ENCODE measurements around the gene MACO1. TPM values are rescaled to one million over a fixed set of nuclear protein-coding genes. Genes with fewer than 3 reads are reported as not detected.

The MACO1 gene
- total and polyA plus RNA-seq, 2 of the 13 experiments (the other 11 are each of a cell fraction or from before 2014, with no cell fraction given) = 9.7 to 17.0 TPM

GRCh38 chr1:25435397-25436108, 4.9 kb downstream of the MACO1 start:
- Histone ChIP-seq H3K27me3 (ENCODE audit: control insufficient read depth in 1 of 2, insufficient read depth in 2 of 2, low read length in 2 of 2) (no peaks in the 10 kb centered on the region; a peak in 1 of 5 replicates), H3K9me3 (ENCODE audit: low read length) (no peaks in the 10 kb centered on the region), H3K4me1 (ENCODE audit: insufficient read depth, low read length) (peaks cover 40% of the 10 kb centered on the region), H3K4me2 (ENCODE audit: low read depth, low read length) (no peak overlapping the region), H3K27ac (ENCODE audit: extremely low read length, insufficient read depth, low read length) (no peak overlapping the region), H3K36me3 (replicated peaks in 1 of 2; ENCODE audit: control insufficient read depth in 1 of 2, insufficient read depth in 2 of 2, low read length in 2 of 2) (peaks cover 0 to 7% of the 10 kb centered on the region in 2 experiments; a peak in 1 of 5 replicates), H4K20me1 (ENCODE audit: insufficient read depth, low read length) (peaks cover 19% of the 10 kb centered on the region), H3K9ac (ENCODE audit: insufficient read depth, low read depth, low read length) (no peak overlapping the region), H2AFZ (ENCODE audit: low read length) (no peak overlapping the region), H3K4me3 (replicated peaks in 1 of 3; ENCODE audit: insufficient read depth in 1 of 3, low read depth in 2 of 3, low read length in 3 of 3) (no peak overlapping the region), H3K79me2 (ENCODE audit: insufficient read depth, low read length) (peaks cover 70% of the 10 kb centered on the region)
- no peak for DNase-seq (ENCODE audit: low spot score)
- in situ Hi-C loops (cut with HindIII; ENCODE audit: extremely low pct_ligation_motif_present, low pct_unique_long_range_greater_than_20kb) = no loop called here
- FAIRE-seq = no peak
- WGBS (ENCODE audit: low lambda C conversion rate) = 54% methylated on average over 4 of the region's 4 CpGs
- BruUV-seq (replicated peaks) = no TSS peak
- intact Hi-C loops (cut with micrococcal nuclease; ENCODE audit: unreplicated experiment) = no loop called here
- POLR2A ChIA-PET = no interaction called here
- no peak for ATAC-seq
- TF ChIP-seq ZFP41 (CRISPR knock-in tag; IDR thresholded peaks at IDR 0.05; ENCODE audit: borderline replicate concordance) = no peak
- TF ChIP-seq CEBPB (IDR thresholded peaks at IDR 0.05; ENCODE audit: borderline replicate concordance, low read depth, low read length) = peak; percentile 47; the same call in 1 of the 2 replicates
- no peak for TF ChIP-seq NCOR1 (IDR thresholded peaks at IDR 0.05; ENCODE audit: borderline replicate concordance, low read length)
- TF ChIP-seq CENPBD1 (CRISPR knock-in tag; IDR thresholded peaks at IDR 0.05; ENCODE audit: borderline replicate concordance, low read depth) = no peak
- no peak for TF ChIP-seq ZBTB7A (CRISPR knock-in tag; IDR thresholded peaks at IDR 0.05)
- 0 out of 2 replicates have a peak, but pooled peaks have one; percentile 18 for TF ChIP-seq CEBPG (CRISPR knock-in tag; IDR thresholded peaks at IDR 0.05)
- CTCF ChIA-PET (ENCODE audit: low intra/inter-chr PET ratio, low total read pairs) = no interaction called here

- Histone ChIP-seq H3K36me3 (replicated peaks in 1 of 2; ENCODE audit: control insufficient read depth in 1 of 2, insufficient read depth in 2 of 2, low read length in 2 of 2) (peaks cover 0 to 7% of the 10 kb centered on the region in 2 experiments; a peak in 1 of 5 replicates), H3K4me1 (ENCODE audit: insufficient read depth, low read length) (peaks cover 32% of the 10 kb centered on the region), H3K27ac (ENCODE audit: extremely low read length, insufficient read depth, low read length) (no peak overlapping the region), H3K79me2 (ENCODE audit: insufficient read depth, low read length) (peaks cover 69% of the 10 kb centered on the region), H4K20me1 (ENCODE audit: insufficient read depth, low read length) (peaks cover 11% of the 10 kb centered on the region), H2AFZ (ENCODE audit: low read length) (no peak overlapping the region), H3K9me3 (ENCODE audit: low read length) (no peaks in the 10 kb centered on the region), H3K4me2 (ENCODE audit: low read depth, low read length) (no peak overlapping the region), H3K27me3 (ENCODE audit: control insufficient read depth in 1 of 2, insufficient read depth in 2 of 2, low read length in 2 of 2) (no peaks in the 10 kb centered on the region), H3K9ac (ENCODE audit: insufficient read depth, low read depth, low read length) (no peak overlapping the region), H3K4me3 (replicated peaks in 1 of 3; ENCODE audit: insufficient read depth in 1 of 3, low read depth in 2 of 3, low read length in 3 of 3) (no peak overlapping the region)
- in situ Hi-C loops (cut with HindIII; ENCODE audit: extremely low pct_ligation_motif_present, low pct_unique_long_range_greater_than_20kb) (no loop called here), intact Hi-C loops (cut with micrococcal nuclease; ENCODE audit: unreplicated experiment) (no loop called here)
- POLR2A ChIA-PET = no interaction called here
- ATAC-seq = no peak
- TF ChIP-seq ZNF121 (CRISPR knock-in tag; IDR thresholded peaks at IDR 0.05) (0 out of 2 replicates have a peak, but pooled peaks have one; percentile 16), JDP2 (CRISPR knock-in tag; IDR thresholded peaks at IDR 0.05; ENCODE audit: borderline replicate concordance) (no peak)
- 98% methylated on average over 8 of the region's 8 CpGs for WGBS (ENCODE audit: low lambda C conversion rate)
- no peak for FAIRE-seq
- BruUV-seq (replicated peaks) = no TSS peak
- CTCF ChIA-PET (ENCODE audit: low intra/inter-chr PET ratio, low total read pairs) = no interaction called here
- no peak for DNase-seq (ENCODE audit: low spot score)
Observed at GRCh38 chr1:25437672-25438071, 7.0 kb downstream of the MACO1 start.

All from HepG2 (cell line).